Neural cell (in vitro differentiated cells): ENCODE measurements around the gene INTU.

Experiments
- CTCF ChIP-seq: fragments of 450-650 bp; IDR thresholded peaks from 2 replicates; pipeline ENCODE4 v1.5.1; 2014; ENCODE audit warnings: antibody characterized with exemption, mild to moderate bottlenecking, moderate library complexity; ENCODE audit not compliant: poor library complexity, severe bottlenecking
- EP300 ChIP-seq: fragments of 450-650 bp; conservative IDR thresholded peaks from 2 replicates; pipeline ENCODE4 v1.6.1; 2014; ENCODE audit warnings: antibody characterized with exemption, mild to moderate bottlenecking, moderate library complexity; ENCODE audit not compliant: poor library complexity, severe bottlenecking
- EZH2 ChIP-seq: fragments of 200-600, 300-800 bp; shearing (Covaris generic), sonication (generic); IDR thresholded peaks from 2 replicates; pipeline ENCODE4 v1.6.1; 2014; ENCODE audit warnings: antibody characterized with exemption, low read length, borderline replicate concordance, mild to moderate bottlenecking; ENCODE audit not compliant: insufficient read depth, poor library complexity, severe bottlenecking
- RAD21 ChIP-seq: fragments of 450-650 bp; conservative IDR thresholded peaks from 2 replicates; pipeline ENCODE4 v1.6.1; 2014; ENCODE audit warnings: antibody characterized with exemption, mild to moderate bottlenecking, moderate library complexity
- REST ChIP-seq: IDR thresholded peaks from 2 replicates; pipeline ENCODE4 v1.6.1; 2012; ENCODE audit warnings: borderline replicate concordance
- SMC3 ChIP-seq: fragments of 450-650 bp; conservative IDR thresholded peaks from 2 replicates; pipeline ENCODE4 v1.6.1; 2014; ENCODE audit warnings: antibody characterized with exemption, mild to moderate bottlenecking, moderate library complexity; ENCODE audit not compliant: poor library complexity

GRCh38 chr4:127672111-127672510, 39.4 kb downstream of the INTU start:
- no peak for TF ChIP-seq EZH2
- TF ChIP-seq CTCF: no peak
- no peak for TF ChIP-seq REST
- no peak for TF ChIP-seq EP300
- no peak for TF ChIP-seq RAD21
- no peak for TF ChIP-seq SMC3
